Osteoblast (primary cell): ENCODE data around the gene GREM2. TPM values are rescaled to one million over a fixed set of nuclear protein-coding genes. Genes with fewer than 3 reads are reported as not detected.

Experiments
- DNase-seq: peaks from one replicate; pipeline ENCODE4 v3.0.0; 2011; ENCODE audit warnings: low spot score, mixed read lengths; ENCODE audit not compliant: insufficient read length; ENCODE audit errors: missing footprints
- H2AFZ ChIP-seq: 2 replicates; pipeline ENCODE4 v1.6.0; 2011; ENCODE audit warnings: mild to moderate bottlenecking, low read length
- H3K27ac ChIP-seq: 2 replicates; pipeline ENCODE4 v1.5.1; 2011; ENCODE audit warnings: mild to moderate bottlenecking, low read depth, low read length, moderate library complexity
- H3K27me3 ChIP-seq: 2 replicates; pipeline ENCODE4 v1.6.0; 2012; ENCODE audit warnings: mild to moderate bottlenecking, control low read depth, inconsistent platforms, low read length, moderate library complexity; ENCODE audit not compliant: insufficient read depth
- H3K36me3 ChIP-seq: 2 replicates; pipeline ENCODE4 v1.5.1; 2011; ENCODE audit warnings: mild to moderate bottlenecking, low read length, control low read depth, moderate library complexity; ENCODE audit not compliant: insufficient read depth
- H3K4me1 ChIP-seq: 2 replicates; pipeline ENCODE4 v1.5.1; 2011; ENCODE audit warnings: mild to moderate bottlenecking, low read length, control low read depth, moderate library complexity; ENCODE audit not compliant: insufficient read depth
- H3K4me2 ChIP-seq: 2 replicates; pipeline ENCODE4 v1.6.0; 2011; ENCODE audit warnings: mild to moderate bottlenecking, low read length; ENCODE audit not compliant: insufficient read depth
- H3K4me3 ChIP-seq: fragments of 200-600 bp; sonication (generic); 3 replicates; pipeline ENCODE4 v1.5.1; 2012; ENCODE audit warnings: mild to moderate bottlenecking, low read length, inconsistent platforms; ENCODE audit not compliant: insufficient read depth
- H3K79me2 ChIP-seq: 2 replicates; pipeline ENCODE4 v1.6.0; 2012; ENCODE audit warnings: mild to moderate bottlenecking, low read length, control low read depth, inconsistent platforms; ENCODE audit not compliant: insufficient read depth
- H3K9me3 ChIP-seq: 2 replicates; pipeline ENCODE4 v1.5.1; 2011; ENCODE audit warnings: low read depth, low read length, control low read depth
- H4K20me1 ChIP-seq: 2 replicates; pipeline ENCODE4 v1.6.0; 2012; ENCODE audit warnings: mild to moderate bottlenecking, low read length, control low read depth; ENCODE audit not compliant: insufficient read depth
- total RNA-seq: library from RNA; depleted of rRNA; stranded (reverse); fragments of >200 nt; gene quantifications from 2 replicates; pipeline ENCODE4 v1.2.3, GENCODE V29; 2012
- TF ChIP-seq, protein P1 (sequence below): IDR thresholded peaks from 2 replicates; pipeline ENCODE4 v1.5.1; 2011; ENCODE audit warnings: mild to moderate bottlenecking, low read depth, low read length, moderate library complexity; ENCODE audit errors: extremely low read depth

Gene GREM2
- total RNA-seq, 1 donor, result 4.7 TPM

DNA sequence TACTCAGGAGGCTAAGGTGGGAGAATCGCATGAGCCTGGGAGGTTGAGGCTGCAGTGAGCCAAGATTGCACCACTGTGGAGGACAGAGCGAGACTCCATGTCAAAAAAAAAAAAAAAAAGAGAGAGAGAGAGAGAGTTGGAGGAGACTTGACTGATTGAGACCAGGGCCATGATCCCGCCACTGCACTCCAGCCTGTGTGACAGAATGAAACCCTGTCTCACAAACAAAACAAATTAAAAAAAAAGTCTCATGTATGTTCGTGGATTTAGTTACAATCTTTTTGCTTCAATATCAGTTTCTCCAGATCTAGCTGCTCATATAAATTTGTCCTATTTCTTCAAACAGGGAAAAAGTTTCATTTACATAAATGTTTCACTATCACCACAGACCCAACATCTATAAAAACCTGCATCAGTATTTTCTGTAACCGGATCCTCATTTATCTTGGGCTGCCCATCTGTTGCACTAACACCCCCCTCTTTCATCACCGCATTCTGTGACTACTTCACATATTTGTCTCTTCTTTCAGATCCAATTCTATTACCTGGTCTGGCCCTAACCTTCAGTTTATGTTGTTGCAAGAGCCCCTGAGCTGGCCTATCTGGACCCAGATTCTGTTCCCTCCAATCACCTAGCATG is 127.0 kb downstream of the GREM2 start:
- no peak overlapping the region for H2AFZ ChIP-seq
- H3K4me3 ChIP-seq, result no peak overlapping the region
- no peaks in the 10 kb centered on the region for H3K36me3 ChIP-seq
- no peaks in the 10 kb centered on the region for H4K20me1 ChIP-seq
- no peak overlapping the region for H3K27ac ChIP-seq
- no peaks in the 10 kb centered on the region for H3K9me3 ChIP-seq
- TF ChIP-seq, protein P1, sequence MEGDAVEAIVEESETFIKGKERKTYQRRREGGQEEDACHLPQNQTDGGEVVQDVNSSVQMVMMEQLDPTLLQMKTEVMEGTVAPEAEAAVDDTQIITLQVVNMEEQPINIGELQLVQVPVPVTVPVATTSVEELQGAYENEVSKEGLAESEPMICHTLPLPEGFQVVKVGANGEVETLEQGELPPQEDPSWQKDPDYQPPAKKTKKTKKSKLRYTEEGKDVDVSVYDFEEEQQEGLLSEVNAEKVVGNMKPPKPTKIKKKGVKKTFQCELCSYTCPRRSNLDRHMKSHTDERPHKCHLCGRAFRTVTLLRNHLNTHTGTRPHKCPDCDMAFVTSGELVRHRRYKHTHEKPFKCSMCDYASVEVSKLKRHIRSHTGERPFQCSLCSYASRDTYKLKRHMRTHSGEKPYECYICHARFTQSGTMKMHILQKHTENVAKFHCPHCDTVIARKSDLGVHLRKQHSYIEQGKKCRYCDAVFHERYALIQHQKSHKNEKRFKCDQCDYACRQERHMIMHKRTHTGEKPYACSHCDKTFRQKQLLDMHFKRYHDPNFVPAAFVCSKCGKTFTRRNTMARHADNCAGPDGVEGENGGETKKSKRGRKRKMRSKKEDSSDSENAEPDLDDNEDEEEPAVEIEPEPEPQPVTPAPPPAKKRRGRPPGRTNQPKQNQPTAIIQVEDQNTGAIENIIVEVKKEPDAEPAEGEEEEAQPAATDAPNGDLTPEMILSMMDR, result no peak
- no peaks in the 10 kb centered on the region for H3K79me2 ChIP-seq
- peaks cover 5% of the 10 kb centered on the region for H3K4me1 ChIP-seq
- no peak for DNase-seq
- H3K27me3 ChIP-seq, result no peaks in the 10 kb centered on the region
- no peak overlapping the region for H3K4me2 ChIP-seq

DNA sequence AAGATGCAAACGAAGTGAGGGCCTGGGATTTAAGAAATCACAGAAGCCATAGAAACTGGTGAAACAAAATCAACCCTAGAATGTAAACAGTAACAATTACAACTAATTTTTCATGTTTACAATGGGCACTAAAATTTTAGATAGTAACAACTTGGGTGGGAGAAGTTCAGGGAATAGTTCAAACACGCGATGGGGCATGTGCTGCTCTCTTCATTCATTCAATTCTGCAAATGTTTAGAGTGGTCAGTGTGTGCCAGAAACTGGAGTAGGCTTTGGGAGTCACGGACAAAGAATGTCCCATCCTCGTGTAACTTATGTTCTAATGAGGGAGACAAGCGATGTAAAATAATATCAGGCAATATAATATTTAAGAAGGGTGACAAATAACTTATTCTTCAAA is 133.4 kb downstream of the GREM2 start:
- H3K27ac ChIP-seq, result no peak overlapping the region
- H2AFZ ChIP-seq, result no peak overlapping the region
- TF ChIP-seq, protein P1, result no peak

DNA sequence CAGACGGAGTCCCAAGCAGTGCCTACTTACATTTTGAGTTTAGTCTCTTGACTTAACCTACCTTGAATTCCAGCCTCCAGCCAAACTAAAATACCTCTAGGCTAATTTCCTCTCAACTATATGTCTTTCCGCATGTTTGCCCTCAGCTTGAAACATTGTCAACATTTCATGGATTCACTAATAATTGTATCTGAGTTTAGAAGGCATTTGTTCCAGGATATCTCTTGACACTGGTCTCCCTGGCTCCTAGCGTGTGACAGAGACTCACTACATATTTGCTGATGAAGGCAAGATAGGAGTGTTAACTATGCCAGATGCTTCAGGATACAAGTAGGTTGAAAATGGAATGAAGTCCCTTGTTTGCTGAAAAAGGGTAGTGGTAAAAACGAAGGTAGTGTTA is 136.1 kb downstream of the GREM2 start:
- Histone ChIP-seq H3K27ac (no peak overlapping the region), H3K4me2 (no peak overlapping the region), H3K27me3 (no peaks in the 10 kb centered on the region), H2AFZ (no peak overlapping the region), H3K4me1 (peaks cover 11% of the 10 kb centered on the region), H4K20me1 (no peaks in the 10 kb centered on the region), H3K79me2 (no peaks in the 10 kb centered on the region), H3K9me3 (no peaks in the 10 kb centered on the region), H3K36me3 (peaks cover 6% of the 10 kb centered on the region), H3K4me3 (no peak overlapping the region)
- TF ChIP-seq, protein P1, result no peak
- no peak for DNase-seq

More for the DNA sequence above, 133.4 kb downstream of the GREM2 start:
- H3K9me3 ChIP-seq, result no peaks in the 10 kb centered on the region
- H3K4me1 ChIP-seq, result peaks cover 9% of the 10 kb centered on the region
- H3K36me3 ChIP-seq, result peaks cover 6% of the 10 kb centered on the region
- H3K27me3 ChIP-seq, result no peaks in the 10 kb centered on the region
- no peak for DNase-seq
- H4K20me1 ChIP-seq, result no peaks in the 10 kb centered on the region
- H3K4me3 ChIP-seq, result no peak overlapping the region
- no peaks in the 10 kb centered on the region for H3K79me2 ChIP-seq
- no peak overlapping the region for H3K4me2 ChIP-seq

DNA sequence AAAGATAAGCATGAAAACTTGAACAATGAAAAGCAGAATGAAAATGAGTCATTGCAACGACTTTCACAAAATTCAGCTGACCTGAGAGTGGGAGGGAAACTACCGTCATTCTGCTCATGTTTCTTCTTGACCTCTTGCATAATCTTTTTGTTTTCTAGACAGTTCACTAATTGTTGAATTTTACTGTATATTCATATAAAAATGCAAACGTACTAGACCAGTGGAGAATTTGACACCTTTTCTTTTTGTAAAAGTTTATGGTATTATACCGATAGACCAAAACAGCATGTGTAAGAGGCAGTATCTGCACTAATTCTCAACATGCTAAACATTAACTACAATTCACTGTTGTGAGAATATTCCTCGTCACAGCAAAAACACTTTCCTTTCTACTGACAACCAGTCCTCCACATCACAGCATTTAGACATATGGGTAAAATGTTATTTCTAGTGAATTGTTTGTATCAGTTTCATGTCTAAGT is 137.8 kb downstream of the GREM2 start:
- H3K36me3 ChIP-seq, result peaks cover 6% of the 10 kb centered on the region
- no peak overlapping the region for H2AFZ ChIP-seq
- peak overlapping the region; percentile 70 for H3K27ac ChIP-seq
- no peaks in the 10 kb centered on the region for H3K79me2 ChIP-seq
- no peaks in the 10 kb centered on the region for H3K9me3 ChIP-seq
- peaks cover 11% of the 10 kb centered on the region for H3K4me1 ChIP-seq
- no peak overlapping the region for H3K4me3 ChIP-seq
- H3K4me2 ChIP-seq, result peak overlapping the region; percentile 49
- TF ChIP-seq, protein P1, result no peak
- no peaks in the 10 kb centered on the region for H4K20me1 ChIP-seq
- peak; percentile 66 for DNase-seq
- no peaks in the 10 kb centered on the region for H3K27me3 ChIP-seq
